NCI-H1436 (cell line): ENCODE results near the gene FOXO3.

ENCODE experiments used
- DNase-seq: peaks from one replicate; lab custom pipeline; 2025; lab: John Stamatoyannopoulos, UW

FOXO3 gene

GRCh38 chr6:108576709-108577108 is 16.0 kb downstream of the FOXO3 start:
- no peak for DNase-seq

- no peak for DNase-seq
Observed at GRCh38 chr6:108578166-108578565, 17.4 kb downstream of the FOXO3 start.

GRCh38 chr6:108578595-108579327 is 18.0 kb downstream of the FOXO3 start:
- no peak for DNase-seq

GRCh38 chr6:108579328-108579721 is 18.6 kb downstream of the FOXO3 start:
- no peak for DNase-seq

GRCh38 chr6:108580646-108581045 is 19.9 kb downstream of the FOXO3 start:
- DNase-seq, result no peak

GRCh38 chr6:108581237-108581931 is 20.7 kb downstream of the FOXO3 start:
- DNase-seq, result no peak

- DNase-seq, result no peak
Observed at GRCh38 chr6:108581932-108582475, 21.3 kb downstream of the FOXO3 start.

- DNase-seq, result no peak
Observed at GRCh38 chr6:108582618-108583017, 21.9 kb downstream of the FOXO3 start.

GRCh38 chr6:108584323-108584722 is 23.6 kb downstream of the FOXO3 start:
- DNase-seq, result no peak

- no peak for DNase-seq
Observed at GRCh38 chr6:108585359-108585758, 24.6 kb downstream of the FOXO3 start.

- no peak for DNase-seq
Observed at GRCh38 chr6:108585921-108586536, 25.3 kb downstream of the FOXO3 start.

- no peak for DNase-seq
Observed at GRCh38 chr6:108587258-108588059, 26.7 kb downstream of the FOXO3 start.

- no peak for DNase-seq
Observed at GRCh38 chr6:108588586-108588985, 27.9 kb downstream of the FOXO3 start.

GRCh38 chr6:108589244-108589791 is 28.6 kb downstream of the FOXO3 start:
- DNase-seq, result no peak

- no peak for DNase-seq
Observed at GRCh38 chr6:108591040-108591816, 30.5 kb downstream of the FOXO3 start.

GRCh38 chr6:108592371-108593337 is 31.9 kb downstream of the FOXO3 start:
- no peak for DNase-seq

GRCh38 chr6:108594151-108594550 is 33.4 kb downstream of the FOXO3 start:
- DNase-seq, result no peak

- no peak for DNase-seq
Observed at GRCh38 chr6:108594640-108595039, 33.9 kb downstream of the FOXO3 start.

GRCh38 chr6:108596956-108597355 is 36.2 kb downstream of the FOXO3 start:
- DNase-seq, result no peak
